Cardiac fibroblast (primary cell): ENCODE measurements around the gene UVSSA.
A peak's percentile ranks its signal among the peaks of the same experiment; 100 is the strongest.

Experiments
- DNase-seq, 2 donors: peaks; one replicate each; pipeline versions ENCODE4 v3.0.0 to v3.0.0-alpha.2; 2010; ENCODE audit warnings: low read depth in 2 of 2
- H3K4me3 ChIP-seq, 2 donors: replicated peaks in 1 of 2; 1 replicate in 1 of 2; 2 replicates in 1 of 2; pipeline ENCODE4 v1.5.1; 2011; ENCODE audit warnings: low read depth in 2 of 2, low read length in 2 of 2, mild to moderate bottlenecking in 2 of 2, moderate library complexity in 1 of 2
- TF ChIP-seq, protein P1 (sequence below): IDR thresholded peaks from one replicate; pipeline ENCODE4 v1.5.1; 2011; ENCODE audit warnings: low read depth, mild to moderate bottlenecking, low read length, inconsistent platforms

Gene UVSSA

DNA sequence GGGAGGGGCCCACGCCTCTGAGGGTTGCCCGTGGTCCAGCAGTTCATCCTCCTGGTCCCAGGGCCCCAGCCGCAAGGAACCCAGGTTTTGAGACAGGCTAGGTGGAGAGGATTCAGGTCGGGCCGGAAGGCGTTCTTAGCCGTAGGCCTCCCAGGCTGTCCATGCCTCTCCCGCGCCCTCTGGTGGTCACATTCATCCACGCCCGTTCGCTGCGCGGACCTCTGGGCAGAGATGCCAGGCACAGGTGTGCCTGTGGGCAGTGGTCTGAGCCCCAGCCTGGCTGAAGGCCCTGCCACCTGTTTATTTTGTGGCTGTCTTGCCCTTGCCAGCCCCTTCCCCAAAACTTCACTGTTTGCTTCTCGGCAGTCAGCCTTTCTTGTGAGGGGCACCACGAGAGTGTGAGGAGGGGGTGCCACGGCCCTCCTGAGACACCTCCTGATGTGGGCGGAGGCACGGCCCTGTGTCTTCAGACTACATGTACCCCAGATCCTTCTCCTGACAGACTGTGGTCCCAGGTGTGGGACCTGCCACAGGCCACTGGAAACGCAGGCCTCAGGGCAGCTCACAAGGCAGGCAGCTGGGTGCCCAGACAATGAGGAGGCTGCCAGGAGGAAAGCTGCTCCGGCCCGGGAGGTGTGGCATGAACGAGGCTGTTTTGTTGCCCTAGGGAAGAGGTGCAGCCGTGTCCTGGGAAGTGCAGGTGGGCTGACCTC lies 5.0 kb downstream of the UVSSA start:
- DNase-seq: peak; percentile 79 to 81
- TF ChIP-seq, protein P1, sequence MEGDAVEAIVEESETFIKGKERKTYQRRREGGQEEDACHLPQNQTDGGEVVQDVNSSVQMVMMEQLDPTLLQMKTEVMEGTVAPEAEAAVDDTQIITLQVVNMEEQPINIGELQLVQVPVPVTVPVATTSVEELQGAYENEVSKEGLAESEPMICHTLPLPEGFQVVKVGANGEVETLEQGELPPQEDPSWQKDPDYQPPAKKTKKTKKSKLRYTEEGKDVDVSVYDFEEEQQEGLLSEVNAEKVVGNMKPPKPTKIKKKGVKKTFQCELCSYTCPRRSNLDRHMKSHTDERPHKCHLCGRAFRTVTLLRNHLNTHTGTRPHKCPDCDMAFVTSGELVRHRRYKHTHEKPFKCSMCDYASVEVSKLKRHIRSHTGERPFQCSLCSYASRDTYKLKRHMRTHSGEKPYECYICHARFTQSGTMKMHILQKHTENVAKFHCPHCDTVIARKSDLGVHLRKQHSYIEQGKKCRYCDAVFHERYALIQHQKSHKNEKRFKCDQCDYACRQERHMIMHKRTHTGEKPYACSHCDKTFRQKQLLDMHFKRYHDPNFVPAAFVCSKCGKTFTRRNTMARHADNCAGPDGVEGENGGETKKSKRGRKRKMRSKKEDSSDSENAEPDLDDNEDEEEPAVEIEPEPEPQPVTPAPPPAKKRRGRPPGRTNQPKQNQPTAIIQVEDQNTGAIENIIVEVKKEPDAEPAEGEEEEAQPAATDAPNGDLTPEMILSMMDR: peak; percentile 96
- no peak overlapping the region for H3K4me3 ChIP-seq

DNA sequence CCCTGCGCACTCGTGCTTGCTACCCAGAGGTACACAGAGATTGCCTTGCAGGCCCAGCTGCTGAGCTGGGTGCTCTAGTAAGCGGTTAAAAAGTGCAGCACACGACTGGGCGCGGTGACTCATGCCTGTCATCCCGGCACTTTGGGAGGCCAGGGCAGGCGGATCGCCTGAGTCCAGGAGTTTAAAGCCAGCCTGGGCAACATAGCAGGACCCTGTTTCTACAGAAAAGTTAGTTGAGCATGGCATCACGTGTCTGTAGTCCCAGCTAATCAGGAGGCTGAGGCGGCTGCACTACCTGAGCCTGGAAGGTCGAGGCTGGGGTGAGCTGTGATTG lies 5.5 kb downstream of the UVSSA start:
- H3K4me3 ChIP-seq: no peak overlapping the region
- no peak for DNase-seq
- TF ChIP-seq, protein P1: no peak

DNA sequence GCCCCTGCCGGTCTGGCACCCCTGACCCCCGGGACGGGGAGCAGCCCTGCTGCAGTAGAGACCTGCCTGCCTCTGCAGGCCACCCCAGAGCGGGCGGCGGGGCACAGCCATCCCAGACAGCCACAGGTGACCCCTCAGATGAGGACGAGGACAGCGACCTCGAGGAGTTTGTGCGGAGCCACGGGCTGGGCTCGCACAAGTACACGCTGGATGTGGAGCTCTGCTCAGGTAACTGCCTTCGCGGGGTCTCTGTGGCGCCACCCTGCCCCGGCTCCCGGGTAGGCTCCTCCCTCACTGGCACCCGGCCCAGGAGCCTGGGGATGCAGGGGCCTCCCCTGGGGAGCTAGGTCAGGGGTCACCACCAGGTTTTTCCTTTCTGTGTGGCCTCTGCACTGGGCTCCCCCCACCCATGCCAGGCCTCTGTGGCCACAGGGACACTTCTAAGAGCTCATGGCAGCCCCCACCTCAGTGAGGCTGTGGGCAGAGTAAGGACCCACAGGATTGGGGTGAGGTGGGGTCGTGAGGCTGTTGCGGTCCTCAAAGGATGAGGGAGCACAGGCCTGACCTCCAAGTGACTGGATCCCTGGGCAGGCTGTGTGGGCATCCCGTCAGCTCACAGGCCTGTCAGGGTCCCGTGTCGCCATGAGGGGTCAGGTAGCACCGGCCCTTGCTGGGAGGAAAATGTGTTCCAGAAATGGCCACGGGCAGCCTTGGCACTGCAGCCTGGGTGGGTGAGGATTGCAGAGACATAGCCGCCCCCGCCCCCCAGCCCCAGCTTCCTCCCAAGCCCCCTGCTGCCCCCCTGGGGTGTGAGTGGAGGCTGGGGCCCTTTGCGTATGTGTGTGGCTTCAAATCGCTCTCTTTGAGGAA lies 6.4 kb downstream of the UVSSA start:
- H3K4me3 ChIP-seq: no peak overlapping the region
- DNase-seq: no peak
- TF ChIP-seq, protein P1: no peak

DNA sequence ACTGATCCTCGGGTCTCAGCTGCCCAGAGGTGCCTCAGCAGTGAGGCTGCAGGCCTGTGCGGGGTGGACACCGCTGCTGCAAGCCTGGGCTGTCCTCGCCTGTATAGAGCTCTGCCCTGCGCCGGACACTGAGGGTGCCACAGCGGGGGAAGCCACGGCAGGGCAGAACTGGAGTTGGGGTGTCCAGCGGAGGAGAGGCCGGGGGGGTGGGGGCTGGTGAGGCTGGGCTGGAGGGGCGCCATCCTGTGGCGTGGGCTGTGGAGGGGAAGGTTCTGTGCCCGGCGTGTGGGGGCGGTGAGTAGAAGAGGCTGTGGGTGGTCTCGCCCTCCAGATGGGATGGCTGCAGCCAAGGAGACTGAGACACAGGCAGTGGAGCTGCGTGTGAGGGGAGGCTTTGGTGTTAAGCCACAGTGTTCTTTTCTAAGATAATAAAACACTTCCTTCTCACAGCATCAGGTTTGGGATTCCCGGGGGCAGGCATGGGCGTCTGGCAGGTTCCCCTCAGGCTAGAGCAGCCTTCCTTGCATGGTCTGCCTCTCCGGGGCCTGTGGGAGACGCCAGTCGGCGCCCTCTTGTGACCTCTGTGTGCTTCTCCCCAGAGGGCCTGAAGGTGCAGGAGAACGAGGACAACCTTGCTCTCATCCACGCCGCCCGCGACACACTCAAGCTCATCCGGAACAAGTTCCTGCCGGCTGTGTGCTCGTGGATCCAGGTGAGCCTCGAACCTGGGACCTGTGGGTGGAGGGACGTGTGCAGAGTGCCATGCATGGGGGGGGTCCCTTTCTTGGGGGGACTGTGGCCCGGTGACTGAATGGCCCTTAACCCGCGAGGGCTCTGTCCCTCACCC lies 7.4 kb downstream of the UVSSA start:
- no peak overlapping the region for H3K4me3 ChIP-seq
- TF ChIP-seq, protein P1: no peak

DNA sequence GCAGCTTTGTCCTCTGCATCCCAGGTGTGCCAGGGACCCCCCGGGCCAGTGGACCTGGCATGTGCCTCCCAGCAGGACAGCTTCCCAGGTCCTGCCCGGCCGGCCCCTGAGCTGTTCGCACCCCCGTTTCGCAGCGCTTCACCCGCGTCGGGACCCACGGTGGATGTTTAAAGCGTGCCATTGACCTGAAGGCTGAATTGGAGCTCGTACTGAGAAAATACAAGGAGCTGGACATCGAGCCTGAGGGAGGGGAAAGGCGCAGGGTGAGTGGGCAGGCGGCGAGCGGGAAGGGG lies 7.9 kb downstream of the UVSSA start:
- TF ChIP-seq, protein P1: no peak
- DNase-seq: no peak

More for the DNA sequence above, 7.4 kb downstream of the UVSSA start:
- DNase-seq: no peak

DNA sequence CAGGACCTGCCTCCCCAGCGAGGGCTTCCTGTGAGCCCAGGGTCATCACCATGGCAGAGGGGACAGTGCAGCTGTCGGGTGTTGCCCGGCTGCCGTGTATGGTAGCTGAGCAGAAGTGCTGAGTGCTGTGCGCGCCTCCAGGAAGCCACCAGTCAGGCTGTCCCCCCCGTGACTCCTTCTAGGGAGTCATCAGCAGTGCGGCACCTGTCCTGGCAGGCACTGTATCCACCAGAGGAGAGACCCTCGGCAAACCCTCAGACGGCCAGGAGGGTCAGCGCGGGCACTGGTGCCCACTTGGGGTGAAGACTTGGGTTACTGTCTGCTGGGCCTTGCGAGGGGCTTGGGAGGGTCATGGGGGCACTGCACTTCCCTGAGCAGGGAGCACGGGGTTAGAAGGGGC lies 8.4 kb downstream of the UVSSA start:
- no peak overlapping the region for H3K4me3 ChIP-seq
- DNase-seq: no peak
- TF ChIP-seq, protein P1: no peak

More for the DNA sequence above, 7.9 kb downstream of the UVSSA start:
- no peak overlapping the region for H3K4me3 ChIP-seq
